ENCODE data around the gene TBR1.

TBR1 gene

DNA sequence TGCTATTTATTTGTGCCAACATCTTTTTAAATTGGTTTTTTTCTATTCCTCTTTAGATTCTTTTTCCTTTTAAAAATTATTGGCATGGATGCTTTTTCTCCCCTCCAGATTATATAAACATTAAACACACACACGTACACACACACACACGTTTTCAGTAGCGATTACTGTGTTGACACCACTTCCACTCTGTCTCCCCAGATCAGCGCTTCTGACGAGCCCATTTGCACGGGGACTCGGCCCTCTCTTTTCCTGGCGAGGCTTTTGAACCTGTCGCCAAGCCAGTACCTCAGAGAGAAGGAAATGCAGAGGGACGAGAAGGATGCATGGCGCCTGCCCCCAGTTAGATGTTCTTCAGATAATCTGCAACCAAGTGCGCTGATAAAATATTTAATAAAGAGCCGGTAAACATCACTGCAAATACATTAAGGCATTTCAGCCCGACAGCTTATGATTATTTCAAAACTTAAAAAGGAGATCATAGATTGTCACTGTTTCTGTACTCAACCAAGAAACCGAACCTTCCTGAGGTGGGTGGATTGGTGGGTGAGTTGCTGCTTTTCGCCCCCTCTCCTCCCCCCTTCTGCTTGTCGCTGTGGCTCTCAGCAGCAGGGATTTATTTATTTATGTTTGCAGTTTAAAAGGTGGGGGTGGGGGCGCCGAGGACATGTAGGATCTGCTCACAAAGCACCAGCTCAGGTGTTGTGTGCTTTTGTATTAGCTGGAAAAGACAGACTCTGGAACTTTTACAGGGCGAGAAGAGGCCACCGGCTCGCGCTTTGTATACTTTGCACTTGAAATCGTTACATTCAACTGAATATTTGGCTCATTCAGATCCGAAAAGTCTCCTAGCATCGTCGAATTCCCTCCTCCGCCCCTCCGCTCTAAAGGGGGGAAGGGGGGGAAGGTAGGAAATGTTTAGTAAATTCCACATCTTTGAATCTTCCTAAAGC, 787 bp upstream of the TBR1 start:
- TF ChIP-seq TAF1 (IDR thresholded peaks at IDR 0.05; ENCODE audit: low read depth) (no peak), ZBTB7A (IDR thresholded peaks at IDR 0.05; ENCODE audit: low read depth) (no peak), FOXM1 (IDR thresholded peaks at IDR 0.05; ENCODE audit: borderline replicate concordance, low read depth) (no peak), CREB1 (IDR thresholded peaks at IDR 0.05; ENCODE audit: low read depth) (no peak), EP300 (IDR thresholded peaks at IDR 0.05; ENCODE audit: borderline replicate concordance) (no peak), TEAD4 (IDR thresholded peaks at IDR 0.05) (no peak), TCF12 (IDR thresholded peaks at IDR 0.05; ENCODE audit: low read depth) (no peak), EGR1 (IDR thresholded peaks at IDR 0.05) (no peak), NFIC (IDR thresholded peaks at IDR 0.05) (no peak), RAD21 (IDR thresholded peaks at IDR 0.05; ENCODE audit: low read depth) (no peak), CEBPB (IDR thresholded peaks at IDR 0.05) (no peak)
- TF ChIP-seq, protein P1, sequence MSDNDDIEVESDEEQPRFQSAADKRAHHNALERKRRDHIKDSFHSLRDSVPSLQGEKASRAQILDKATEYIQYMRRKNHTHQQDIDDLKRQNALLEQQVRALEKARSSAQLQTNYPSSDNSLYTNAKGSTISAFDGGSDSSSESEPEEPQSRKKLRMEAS (IDR thresholded peaks at IDR 0.05): no peak
- TF ChIP-seq, protein P2, sequence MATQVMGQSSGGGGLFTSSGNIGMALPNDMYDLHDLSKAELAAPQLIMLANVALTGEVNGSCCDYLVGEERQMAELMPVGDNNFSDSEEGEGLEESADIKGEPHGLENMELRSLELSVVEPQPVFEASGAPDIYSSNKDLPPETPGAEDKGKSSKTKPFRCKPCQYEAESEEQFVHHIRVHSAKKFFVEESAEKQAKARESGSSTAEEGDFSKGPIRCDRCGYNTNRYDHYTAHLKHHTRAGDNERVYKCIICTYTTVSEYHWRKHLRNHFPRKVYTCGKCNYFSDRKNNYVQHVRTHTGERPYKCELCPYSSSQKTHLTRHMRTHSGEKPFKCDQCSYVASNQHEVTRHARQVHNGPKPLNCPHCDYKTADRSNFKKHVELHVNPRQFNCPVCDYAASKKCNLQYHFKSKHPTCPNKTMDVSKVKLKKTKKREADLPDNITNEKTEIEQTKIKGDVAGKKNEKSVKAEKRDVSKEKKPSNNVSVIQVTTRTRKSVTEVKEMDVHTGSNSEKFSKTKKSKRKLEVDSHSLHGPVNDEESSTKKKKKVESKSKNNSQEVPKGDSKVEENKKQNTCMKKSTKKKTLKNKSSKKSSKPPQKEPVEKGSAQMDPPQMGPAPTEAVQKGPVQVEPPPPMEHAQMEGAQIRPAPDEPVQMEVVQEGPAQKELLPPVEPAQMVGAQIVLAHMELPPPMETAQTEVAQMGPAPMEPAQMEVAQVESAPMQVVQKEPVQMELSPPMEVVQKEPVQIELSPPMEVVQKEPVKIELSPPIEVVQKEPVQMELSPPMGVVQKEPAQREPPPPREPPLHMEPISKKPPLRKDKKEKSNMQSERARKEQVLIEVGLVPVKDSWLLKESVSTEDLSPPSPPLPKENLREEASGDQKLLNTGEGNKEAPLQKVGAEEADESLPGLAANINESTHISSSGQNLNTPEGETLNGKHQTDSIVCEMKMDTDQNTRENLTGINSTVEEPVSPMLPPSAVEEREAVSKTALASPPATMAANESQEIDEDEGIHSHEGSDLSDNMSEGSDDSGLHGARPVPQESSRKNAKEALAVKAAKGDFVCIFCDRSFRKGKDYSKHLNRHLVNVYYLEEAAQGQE (IDR thresholded peaks at IDR 0.05; ENCODE audit: low read depth): no peak

DNA sequence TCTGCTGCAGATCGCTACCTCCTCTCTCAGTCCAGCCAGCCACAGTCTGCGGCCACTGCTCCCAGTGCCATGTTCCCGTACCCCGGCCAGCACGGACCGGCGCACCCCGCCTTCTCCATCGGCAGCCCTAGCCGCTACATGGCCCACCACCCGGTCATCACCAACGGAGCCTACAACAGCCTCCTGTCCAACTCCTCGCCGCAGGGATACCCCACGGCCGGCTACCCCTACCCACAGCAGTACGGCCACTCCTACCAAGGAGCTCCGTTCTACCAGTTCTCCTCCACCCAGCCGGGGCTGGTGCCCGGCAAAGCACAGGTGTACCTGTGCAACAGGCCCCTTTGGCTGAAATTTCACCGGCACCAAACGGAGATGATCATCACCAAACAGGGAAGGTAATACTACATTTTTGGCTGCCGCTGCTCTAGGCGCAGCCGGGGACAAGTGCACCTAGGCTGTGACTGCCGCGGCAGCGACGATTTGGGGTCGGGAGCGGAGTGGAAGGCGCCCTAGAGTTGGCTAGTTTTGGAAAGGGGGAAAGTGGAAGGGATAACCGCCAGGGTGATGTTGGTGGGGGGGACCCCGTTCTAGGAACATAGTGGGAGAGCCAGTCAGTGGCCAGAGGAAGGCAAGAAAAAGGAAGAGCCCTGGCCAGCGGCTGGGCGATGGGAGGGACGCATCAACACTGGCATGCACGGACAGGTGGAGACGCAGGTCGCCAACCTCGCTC, 776 bp downstream of the TBR1 start:
- TF ChIP-seq, protein P3, sequence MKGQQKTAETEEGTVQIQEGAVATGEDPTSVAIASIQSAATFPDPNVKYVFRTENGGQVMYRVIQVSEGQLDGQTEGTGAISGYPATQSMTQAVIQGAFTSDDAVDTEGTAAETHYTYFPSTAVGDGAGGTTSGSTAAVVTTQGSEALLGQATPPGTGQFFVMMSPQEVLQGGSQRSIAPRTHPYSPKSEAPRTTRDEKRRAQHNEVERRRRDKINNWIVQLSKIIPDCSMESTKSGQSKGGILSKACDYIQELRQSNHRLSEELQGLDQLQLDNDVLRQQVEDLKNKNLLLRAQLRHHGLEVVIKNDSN (IDR thresholded peaks at IDR 0.05): no peak
- TF ChIP-seq ZBTB7A (IDR thresholded peaks at IDR 0.05; ENCODE audit: low read depth) (no peak), EGR1 (IDR thresholded peaks at IDR 0.05) (no peak), TCF12 (IDR thresholded peaks at IDR 0.05; ENCODE audit: low read depth) (no peak), CREB1 (IDR thresholded peaks at IDR 0.05; ENCODE audit: low read depth) (no peak), FOXM1 (IDR thresholded peaks at IDR 0.05; ENCODE audit: borderline replicate concordance, low read depth) (no peak), RAD21 (IDR thresholded peaks at IDR 0.05; ENCODE audit: low read depth) (no peak), TAF1 (IDR thresholded peaks at IDR 0.05; ENCODE audit: low read depth) (no peak), YY1 (IDR thresholded peaks at IDR 0.05; ENCODE audit: low read depth) (no peak), TEAD4 (IDR thresholded peaks at IDR 0.05) (no peak), NFIC (IDR thresholded peaks at IDR 0.05) (no peak), CEBPB (IDR thresholded peaks at IDR 0.05) (no peak), EP300 (IDR thresholded peaks at IDR 0.05; ENCODE audit: borderline replicate concordance) (no peak)
- TF ChIP-seq, protein P1 (IDR thresholded peaks at IDR 0.05): no peak
- TF ChIP-seq, protein P2 (IDR thresholded peaks at IDR 0.05; ENCODE audit: low read depth): no peak

DNA sequence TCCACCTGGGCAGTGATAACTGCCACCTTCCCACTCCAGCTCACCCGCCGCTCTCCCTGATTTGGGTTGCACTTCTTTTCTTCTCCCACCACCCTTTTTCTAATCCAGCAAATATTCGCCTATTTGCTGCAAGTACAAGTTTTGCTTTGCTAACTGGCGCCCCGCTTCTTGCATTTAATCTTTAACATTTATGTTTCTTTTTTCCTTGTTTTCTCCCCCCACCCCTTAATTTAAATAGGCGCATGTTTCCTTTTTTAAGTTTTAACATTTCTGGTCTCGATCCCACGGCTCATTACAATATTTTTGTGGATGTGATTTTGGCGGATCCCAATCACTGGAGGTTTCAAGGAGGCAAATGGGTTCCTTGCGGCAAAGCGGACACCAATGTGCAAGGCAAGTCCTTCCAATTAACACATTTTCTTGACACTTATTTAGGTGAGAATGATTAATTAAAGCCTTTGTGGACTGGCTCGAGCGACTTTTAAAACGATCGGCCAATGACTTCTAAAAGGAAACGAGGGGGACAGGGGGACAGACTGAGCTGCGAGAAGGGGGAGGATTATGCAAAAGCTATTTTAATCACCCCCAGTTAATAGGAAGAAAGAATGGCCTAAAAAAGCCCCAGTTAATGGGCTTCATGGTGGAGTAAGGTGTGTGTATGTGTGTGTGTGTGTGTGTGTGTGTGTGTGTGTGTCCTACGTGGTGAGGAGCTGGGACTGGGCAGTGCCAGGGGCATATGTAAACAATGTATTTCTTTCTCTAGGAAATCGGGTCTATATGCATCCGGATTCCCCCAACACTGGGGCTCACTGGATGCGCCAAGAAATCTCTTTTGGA, 1.6 kb downstream of the TBR1 start:
- TF ChIP-seq FOXM1 (IDR thresholded peaks at IDR 0.05; ENCODE audit: borderline replicate concordance, low read depth): no peak
- no peak for TF ChIP-seq CEBPB (IDR thresholded peaks at IDR 0.05)
- no peak for TF ChIP-seq TCF12 (IDR thresholded peaks at IDR 0.05; ENCODE audit: low read depth)
- TF ChIP-seq RAD21 (IDR thresholded peaks at IDR 0.05; ENCODE audit: low read depth): no peak
- TF ChIP-seq YY1 (IDR thresholded peaks at IDR 0.05; ENCODE audit: low read depth): no peak
- TF ChIP-seq, protein P2 (IDR thresholded peaks at IDR 0.05; ENCODE audit: low read depth): no peak
- no peak for TF ChIP-seq CREB1 (IDR thresholded peaks at IDR 0.05; ENCODE audit: low read depth)
- no peak for TF ChIP-seq EGR1 (IDR thresholded peaks at IDR 0.05)
- TF ChIP-seq TAF1 (IDR thresholded peaks at IDR 0.05; ENCODE audit: low read depth): no peak
- TF ChIP-seq EP300 (IDR thresholded peaks at IDR 0.05; ENCODE audit: borderline replicate concordance): no peak
- TF ChIP-seq TEAD4 (IDR thresholded peaks at IDR 0.05): no peak
- TF ChIP-seq NFIC (IDR thresholded peaks at IDR 0.05): no peak
- no peak for TF ChIP-seq ZBTB7A (IDR thresholded peaks at IDR 0.05; ENCODE audit: low read depth)
- TF ChIP-seq, protein P1 (IDR thresholded peaks at IDR 0.05): no peak
- TF ChIP-seq, protein P3 (IDR thresholded peaks at IDR 0.05): no peak

All from Ishikawa (cell line).